Naive thymus-derived CD4-positive, alpha-beta T cell (primary cell): ENCODE measurements around the gene ASF1B. TPM values are rescaled to one million over a fixed set of nuclear protein-coding genes. Genes with fewer than 3 reads are reported as not detected.
A peak's percentile ranks its signal among the peaks of the same experiment; 100 is the strongest.
"Not testable (repeated sequence)": the region's sequence is repeated elsewhere in the genome, so short reads cannot be mapped to it uniquely, and the experiment has no call there.

Experiments used
- ATAC-seq: fragments of 150-1000 bp; cut with Tn5 transposase; 2 replicates; pipeline ENCODE4 v1.10.0; 2021; ENCODE audit warnings: mild to moderate bottlenecking, moderate library complexity
- CTCF ChIA-PET: fragments of 350-600 bp; sonication (Branson Sonifier 250); formaldehyde crosslinking; loops from one replicate; lab custom pipeline; 2021; ENCODE audit warnings: antibody characterized with exemption; lab: Charles Lee
- POLR2A ChIA-PET: fragments of 350-600 bp; sonication (Branson Sonifier 250); formaldehyde crosslinking; loops from one replicate; lab custom pipeline; 2021; ENCODE audit warnings: antibody characterized with exemption, inconsistent platforms; lab: Charles Lee
- DNase-seq, 9 donors: peaks; one replicate each; pipeline versions ENCODE4 v3.0.0 to v3.0.0-alpha.2; 2020 to 2022; ENCODE audit warnings: mixed read lengths in 1 of 9
- H3K27ac ChIP-seq: one replicate; pipeline ENCODE4 v1.7.0; 2013; ENCODE audit warnings: mild to moderate bottlenecking, low read depth, low read length, moderate library complexity
- H3K27me3 ChIP-seq, 2 donors: one replicate each; pipeline ENCODE4 v1.7.0; 2013; ENCODE audit warnings: low read length in 2 of 2, mild to moderate bottlenecking in 2 of 2, moderate library complexity in 2 of 2; ENCODE audit not compliant: control insufficient read depth in 2 of 2, insufficient read depth in 2 of 2
- H3K36me3 ChIP-seq, 3 experiments: 1 replicate in 2 of 3; 2 replicates in 1 of 3; pipeline ENCODE4 v1.7.0; 2013; ENCODE audit warnings: low read length in 3 of 3, mild to moderate bottlenecking in 3 of 3, moderate library complexity in 1 of 3; ENCODE audit not compliant: insufficient read depth in 3 of 3, control insufficient read depth in 2 of 3
- H3K4me1 ChIP-seq, 2 donors: one replicate each; pipeline ENCODE4 v1.7.0; 2013; ENCODE audit warnings: low read length in 2 of 2, mild to moderate bottlenecking in 2 of 2, moderate library complexity in 1 of 2; ENCODE audit not compliant: control insufficient read depth in 2 of 2, insufficient read depth in 2 of 2
- H3K4me3 ChIP-seq: 2 replicates; pipeline ENCODE4 v1.7.0; 2013; ENCODE audit warnings: mild to moderate bottlenecking, low read length
- H3K9me3 ChIP-seq, 3 experiments: 1 replicate in 2 of 3; 2 replicates in 1 of 3; pipeline ENCODE4 v1.7.0; 2013; ENCODE audit warnings: low read length in 3 of 3; ENCODE audit not compliant: control insufficient read depth in 2 of 3
- H3K27ac Mint-ChIP-seq, 9 donors: one replicate each; pipeline ENCODE4 v1.8.0; 2020 to 2022; ENCODE audit warnings: mixed read lengths in 9 of 9, mild to moderate bottlenecking in 8 of 9, moderate library complexity in 5 of 9, inconsistent platforms in 2 of 9
- H3K27me3 Mint-ChIP-seq, 5 donors: one replicate each; pipeline ENCODE4 v1.8.0; 2021 to 2022; ENCODE audit warnings: mixed read lengths in 5 of 5, mild to moderate bottlenecking in 1 of 5
- H3K36me3 Mint-ChIP-seq, 5 donors: one replicate each; pipeline ENCODE4 v1.8.0; 2020 to 2022; ENCODE audit warnings: mixed read lengths in 5 of 5, mild to moderate bottlenecking in 3 of 5, inconsistent platforms in 1 of 5
- H3K4me1 Mint-ChIP-seq, 7 donors: one replicate each; pipeline ENCODE4 v1.8.0; 2020 to 2022; ENCODE audit warnings: mixed read lengths in 7 of 7, mild to moderate bottlenecking in 3 of 7, inconsistent platforms in 1 of 7
- H3K4me3 Mint-ChIP-seq, 10 donors: one replicate each; pipeline ENCODE4 v1.8.0; 2020 to 2022; ENCODE audit warnings: mild to moderate bottlenecking in 10 of 10, mixed read lengths in 10 of 10, moderate library complexity in 6 of 10, inconsistent platforms in 2 of 10
- H3K9me3 Mint-ChIP-seq, 11 donors: one replicate each; pipeline ENCODE4 v1.8.0; 2020 to 2022; ENCODE audit warnings: mixed read lengths in 11 of 11, mild to moderate bottlenecking in 4 of 11, inconsistent platforms in 1 of 11, moderate library complexity in 1 of 11
- intact Hi-C, 2 donors: fragments of 100-400 bp; cut with micrococcal nuclease; formaldehyde crosslinking; loops; one replicate each; pipeline ENCODE4 v1.15.1; 2023
- polyA plus RNA-seq, 2 donors: library from polyadenylated mRNA; unstranded; fragments of 300-500 nt; fragmentation: Illumina TruSeq; gene quantifications; one replicate each; pipeline ENCODE4 v1.2.3, GENCODE V29; 2021
- total RNA-seq, 6 experiments: library from RNA in 5 of 6; stranded (reverse) in 5 of 6; gene quantifications; 1 replicate in 5 of 6; 2 replicates in 1 of 6; pipeline ENCODE4 v1.2.3 and lab custom pipeline; 2021 to 2026

Gene ASF1B
- 10 to 100 TPM in 1 of 5 experiments, 1 to 10 TPM in 3, under 1 TPM in 1; 0.98 to 79.0 (median 2.1) TPM for total RNA-seq
- 1 to 10 TPM; 2.4 to 4.5 TPM for polyA plus RNA-seq
- total RNA-seq (lab: John Stamatoyannopoulos, UW) = 1.2 reads per million

DNA sequence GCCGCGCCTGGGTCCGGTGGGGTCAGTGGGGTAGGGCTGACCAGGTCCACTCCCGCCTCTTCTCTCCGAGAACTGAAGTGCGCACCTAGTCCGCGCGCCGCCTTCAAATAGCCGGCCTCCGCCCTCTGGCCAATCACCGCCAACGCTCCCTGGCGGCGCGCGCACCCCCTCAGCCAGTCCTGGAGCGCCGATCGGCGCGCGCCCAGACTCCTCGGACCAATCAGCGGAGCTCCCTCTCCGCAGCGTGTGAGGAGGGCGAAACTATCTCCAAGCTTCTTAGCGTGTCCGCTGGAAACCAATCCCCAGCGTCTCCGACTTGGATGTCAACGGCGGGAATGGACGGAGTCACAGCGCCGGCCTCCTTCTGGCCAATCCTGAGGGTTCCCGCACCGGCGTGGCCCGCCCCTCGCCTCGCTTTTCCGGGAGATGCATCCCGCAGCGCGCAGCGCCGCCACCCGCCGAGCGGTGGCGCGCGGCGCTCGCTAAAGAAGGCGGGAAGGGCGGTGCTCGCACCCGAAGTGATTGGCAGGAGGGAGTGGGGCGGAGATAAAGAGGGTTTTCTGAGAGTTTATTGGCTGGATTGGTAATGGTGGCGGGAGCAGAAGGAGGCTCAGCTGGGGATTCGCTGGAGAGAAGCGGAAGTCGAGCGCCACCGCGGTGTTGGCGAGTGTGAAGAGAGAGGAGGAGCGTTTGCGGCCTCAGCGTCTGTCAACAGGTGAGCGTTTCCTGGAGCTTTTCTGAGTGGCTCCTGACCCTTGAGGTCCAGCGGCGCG is at the start of gene ASF1B:
Gene ASF1B (minus strand): TSS at position 81 of the 773 bp plus-strand sequence. CDS start 133 bp downstream, outside the sequence.
- peak within 1 kb of the TSS; percentile 84 to 97 (median 88) for H3K4me3 Mint-ChIP-seq
- H3K36me3 Mint-ChIP-seq = peaks cover 0 to 10% (median 6%) of the 10 kb centered on the region in 5 donors
- H3K9me3 ChIP-seq = no peaks in the 10 kb centered on the region
- peak within 1 kb of the TSS; percentile 87 for H3K4me3 ChIP-seq
- peaks cover 0 to 43% (median 34%) of the 10 kb centered on the region in 7 donors for H3K4me1 Mint-ChIP-seq
- no peaks in the 10 kb centered on the region for H3K9me3 Mint-ChIP-seq
- H3K36me3 ChIP-seq = no peaks in the 10 kb centered on the region
- H3K27me3 Mint-ChIP-seq = no peaks in the 10 kb centered on the region
- peak within 1 kb of the TSS; percentile 88 to 97 (median 93) for H3K27ac Mint-ChIP-seq
- H3K4me1 ChIP-seq = peaks cover 8 to 15% of the 10 kb centered on the region in 2 donors
- peak within 1 kb of the TSS; percentile 90 for H3K27ac ChIP-seq
- ChIA-PET POLR2A (interaction anchor here (0.5 to 2.8 kb wide), 40 partner anchors 10 to 553 kb away, joined by 3 to 24 read pairs (median 4); partner anchors contain the start of genes ADGRE5, DNAJB1, IL27RA and MISP3), CTCF (interaction anchor here (0.6 to 9.0 kb wide), 48 partner anchors 9 to 350 kb away, joined by 3 to 39 read pairs (median 4); a partner anchor contains a TSS)
- intact Hi-C loops = loop anchor here (1.0 to 10.0 kb wide), 30 partner anchors 13 to 553 kb away; partner anchors contain the start of genes DDX39A (in 2 of the 2), PRKACA (in 2 of the 2), RFX1 (in 2 of the 2) and C19orf53 (in 1 of the 2)
- ATAC-seq = peak; percentile 88
- H3K27me3 ChIP-seq = no peaks in the 10 kb centered on the region
- DNase-seq = peak; percentile 94 to 99 (median 99)

DNA sequence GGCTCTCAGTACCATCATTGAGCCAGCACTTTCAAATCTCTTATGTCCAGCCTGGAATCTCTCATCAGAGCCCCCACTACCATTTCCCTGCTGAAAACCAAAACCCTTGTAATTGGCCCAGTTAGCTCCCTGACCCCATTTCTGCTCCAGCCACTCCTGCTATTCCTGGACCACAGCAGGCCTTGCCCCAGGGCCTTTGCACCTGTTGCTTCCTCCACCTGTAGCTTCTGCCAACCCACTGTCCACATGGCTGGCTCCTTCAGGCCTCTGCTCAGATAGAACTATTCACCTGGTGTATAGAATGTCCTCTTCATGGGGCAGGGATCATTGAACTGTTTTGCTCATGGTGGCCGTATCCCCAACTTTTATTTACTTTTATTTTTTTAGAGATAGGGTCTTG is 49.3 kb upstream of the ASF1B start:
- H3K27me3 Mint-ChIP-seq, H3K27ac ChIP-seq, H3K9me3 Mint-ChIP-seq, H3K4me1 ChIP-seq, H3K36me3 Mint-ChIP-seq, intact Hi-C loops, CTCF ChIA-PET, H3K4me3 ChIP-seq, H3K27me3 ChIP-seq, H3K4me3 Mint-ChIP-seq, POLR2A ChIA-PET, H3K9me3 ChIP-seq, ATAC-seq, DNase-seq, H3K36me3 ChIP-seq: not testable (repeated sequence)
- Mint-ChIP-seq H3K4me1 (peaks cover 5 to 18% (median 10%) of the 10 kb centered on the region in 7 donors), H3K27ac (peak overlapping the region in 3 of 9 donors; percentile 61 to 76 (median 72))

GRCh38 chr19:14185158-14185557 is 48.8 kb upstream of the ASF1B start:
- Mint-ChIP-seq H3K36me3 (no peaks in the 10 kb centered on the region), H3K27ac (peak overlapping the region in 5 of 9 donors; percentile 10 to 76 (median 72))
- H3K36me3 ChIP-seq = peaks cover 0 to 3% (median 0%) of the 10 kb centered on the region in 3 experiments

GRCh38 chr19:14183741-14184350 is 47.5 kb upstream of the ASF1B start:
- intact Hi-C loops = no loop called here
- H3K4me1 Mint-ChIP-seq = peaks cover 0 to 16% (median 5%) of the 10 kb centered on the region in 7 donors
- H3K4me1 ChIP-seq = no peaks in the 10 kb centered on the region
- ChIA-PET POLR2A (interaction anchor here (0.9 kb wide), 1 partner anchor 32 kb away, joined by 3 read pairs; no protein-coding TSS in a partner anchor), CTCF (interaction anchor here (2.1 kb wide), 1 partner anchor 47 kb away, joined by 8 read pairs; the partner anchor contains the start of gene ASF1B)
- H3K4me3 ChIP-seq = no peak overlapping the region
- H3K27me3 Mint-ChIP-seq = no peaks in the 10 kb centered on the region
- no peak overlapping the region for H3K4me3 Mint-ChIP-seq
- H3K27ac ChIP-seq = no peak overlapping the region
- H3K9me3 ChIP-seq = no peaks in the 10 kb centered on the region
- no peaks in the 10 kb centered on the region for H3K9me3 Mint-ChIP-seq
- no peaks in the 10 kb centered on the region for H3K27me3 ChIP-seq
- H3K27ac Mint-ChIP-seq = no peak overlapping the region
- ATAC-seq (no peak), DNase-seq (no peak)
- H3K36me3 Mint-ChIP-seq = no peaks in the 10 kb centered on the region
- peaks cover 0 to 3% (median 0%) of the 10 kb centered on the region in 3 experiments for H3K36me3 ChIP-seq

More at GRCh38 chr19:14185158-14185557, 48.8 kb upstream of the ASF1B start:
- H3K27me3 ChIP-seq = no peaks in the 10 kb centered on the region
- no peaks in the 10 kb centered on the region for H3K4me1 ChIP-seq
- Mint-ChIP-seq H3K9me3 (no peaks in the 10 kb centered on the region), H3K27me3 (no peaks in the 10 kb centered on the region), H3K4me1 (peaks cover 0 to 18% (median 5%) of the 10 kb centered on the region in 7 donors), H3K4me3 (no peak overlapping the region)
- no peaks in the 10 kb centered on the region for H3K9me3 ChIP-seq
- POLR2A ChIA-PET = interaction anchor here (0.9 kb wide), 1 partner anchor 34 kb away, joined by 3 read pairs; no protein-coding TSS in a partner anchor
- no peak overlapping the region for H3K27ac ChIP-seq
- ATAC-seq (no peak), DNase-seq (no peak)
- intact Hi-C loops = no loop called here
- H3K4me3 ChIP-seq = no peak overlapping the region
- CTCF ChIA-PET = interaction anchor here (0.7 kb wide), 1 partner anchor 17 kb away, joined by 3 read pairs; no protein-coding TSS in a partner anchor

- DNase-seq = no peak
- ATAC-seq = no peak
- Histone ChIP-seq H3K27ac (no peak overlapping the region), H3K9me3 (no peaks in the 10 kb centered on the region), H3K4me1 (no peaks in the 10 kb centered on the region), H3K4me3 (no peak overlapping the region), H3K36me3 (peaks cover 0 to 8% (median 0%) of the 10 kb centered on the region in 3 experiments), H3K27me3 (no peaks in the 10 kb centered on the region)
- CTCF ChIA-PET = interaction anchor here (2.1 kb wide), 1 partner anchor 45 kb away, joined by 8 read pairs; the partner anchor contains the start of gene ASF1B
- POLR2A ChIA-PET = interaction anchor here (0.9 kb wide), 1 partner anchor 9 kb away, joined by 3 read pairs; no protein-coding TSS in a partner anchor
- peaks cover 0 to 5% (median 0%) of the 10 kb centered on the region in 5 donors for H3K36me3 Mint-ChIP-seq
- no peaks in the 10 kb centered on the region for H3K9me3 Mint-ChIP-seq
- intact Hi-C loops = no loop called here
- no peaks in the 10 kb centered on the region for H3K27me3 Mint-ChIP-seq
- no peak overlapping the region for H3K27ac Mint-ChIP-seq
- H3K4me1 Mint-ChIP-seq = peaks cover 0 to 10% (median 5%) of the 10 kb centered on the region in 7 donors
- no peak overlapping the region for H3K4me3 Mint-ChIP-seq
These were observed 46.1 kb upstream of the ASF1B start for GRCh38 chr19:14182476-14182875.

DNA sequence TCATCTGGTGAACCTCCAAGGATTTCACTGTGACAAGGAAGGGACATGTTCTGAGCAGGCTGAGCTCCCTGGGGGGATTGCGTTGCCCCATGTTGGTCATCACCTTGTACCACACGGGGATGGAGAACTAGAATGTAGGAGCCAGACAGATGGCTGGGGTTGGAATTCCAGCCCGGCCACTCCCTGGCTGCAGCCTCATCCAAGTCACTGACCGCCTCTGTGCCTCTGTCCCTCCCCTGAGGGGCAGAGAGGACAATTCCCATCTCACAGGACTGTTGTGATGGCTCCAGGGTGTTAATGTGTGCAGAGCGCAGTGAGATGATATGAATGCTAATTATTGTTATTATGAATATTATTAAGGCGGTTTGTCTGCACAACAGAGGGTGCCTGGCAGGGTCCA is 45.5 kb upstream of the ASF1B start:
- Histone ChIP-seq H3K4me3 (no peak overlapping the region), H3K27me3 (no peaks in the 10 kb centered on the region), H3K27ac (no peak overlapping the region), H3K9me3 (no peaks in the 10 kb centered on the region), H3K4me1 (no peaks in the 10 kb centered on the region), H3K36me3 (peaks cover 0 to 13% (median 0%) of the 10 kb centered on the region in 3 experiments)
- H3K36me3 Mint-ChIP-seq = peaks cover 0 to 11% (median 0%) of the 10 kb centered on the region in 5 donors
- ATAC-seq (no peak), DNase-seq (no peak)
- H3K27me3 Mint-ChIP-seq = no peaks in the 10 kb centered on the region
- no peak overlapping the region for H3K4me3 Mint-ChIP-seq
- H3K4me1 Mint-ChIP-seq = peaks cover 0 to 9% (median 5%) of the 10 kb centered on the region in 7 donors
- no peaks in the 10 kb centered on the region for H3K9me3 Mint-ChIP-seq
- intact Hi-C loops = no loop called here
- H3K27ac Mint-ChIP-seq = peak overlapping the region in 1 of 9 donors; percentile 75
- ChIA-PET POLR2A (interaction anchor here (0.6 to 0.9 kb wide), 2 partner anchors 11 to 1954 kb away, joined by 3 read pairs; no protein-coding TSS in a partner anchor), CTCF (interaction anchor here (2.1 kb wide), 1 partner anchor 45 kb away, joined by 8 read pairs; the partner anchor contains the start of gene ASF1B)
